NCI-H146 (cell line): ENCODE results near the gene ATP5IF1.

ENCODE experiments used
- DNase-seq: peaks from one replicate; lab custom pipeline; 2025; lab: John Stamatoyannopoulos, UW

The ATP5IF1 gene

DNA sequence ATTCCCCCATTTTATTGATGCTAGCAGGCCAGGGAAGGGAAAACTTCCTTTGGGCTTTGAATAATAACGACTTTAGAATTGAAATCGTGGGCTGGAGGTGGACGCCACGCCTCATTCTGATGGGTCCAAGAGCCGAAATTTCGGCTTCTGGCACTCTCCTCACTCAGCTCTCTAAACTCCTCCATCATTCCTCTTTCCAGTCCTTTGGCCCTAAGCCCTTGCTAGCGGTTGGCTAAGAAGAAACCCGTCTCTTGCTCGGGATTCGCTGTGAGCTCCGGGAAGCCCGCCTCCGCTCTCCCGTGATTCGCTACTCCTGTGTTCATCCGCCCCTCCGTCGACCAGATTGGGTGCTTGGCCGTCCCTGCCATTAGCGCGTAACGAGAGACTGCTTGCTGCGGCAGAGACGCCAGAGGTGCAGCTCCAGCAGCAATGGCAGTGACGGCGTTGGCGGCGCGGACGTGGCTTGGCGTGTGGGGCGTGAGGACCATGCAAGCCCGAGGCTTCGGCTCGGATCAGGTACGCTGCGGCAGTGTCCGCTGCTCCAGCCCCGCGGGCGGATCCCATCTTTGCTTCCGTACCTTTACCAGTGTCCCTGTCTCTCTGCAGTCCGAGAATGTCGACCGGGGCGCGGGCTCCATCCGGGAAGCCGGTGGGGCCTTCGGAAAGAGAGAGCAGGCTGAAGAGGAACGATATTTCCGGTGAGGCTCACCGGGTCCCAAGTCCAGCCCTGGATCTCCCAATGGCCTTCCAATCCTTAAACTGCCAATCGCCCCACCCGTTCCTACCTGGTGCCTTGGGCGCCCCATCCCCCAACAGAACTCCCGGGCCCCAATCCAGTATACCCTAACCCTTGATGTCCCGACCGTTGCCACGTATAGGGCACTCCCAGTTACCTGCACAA lies at the start of gene ATP5IF1:
Gene ATP5IF1, plus strand, starts transcription at position 370 of the 901 bp plus-strand sequence. Its CDS starts 60 bp downstream, at position 430.
- DNase-seq, result peak; percentile 96

DNA sequence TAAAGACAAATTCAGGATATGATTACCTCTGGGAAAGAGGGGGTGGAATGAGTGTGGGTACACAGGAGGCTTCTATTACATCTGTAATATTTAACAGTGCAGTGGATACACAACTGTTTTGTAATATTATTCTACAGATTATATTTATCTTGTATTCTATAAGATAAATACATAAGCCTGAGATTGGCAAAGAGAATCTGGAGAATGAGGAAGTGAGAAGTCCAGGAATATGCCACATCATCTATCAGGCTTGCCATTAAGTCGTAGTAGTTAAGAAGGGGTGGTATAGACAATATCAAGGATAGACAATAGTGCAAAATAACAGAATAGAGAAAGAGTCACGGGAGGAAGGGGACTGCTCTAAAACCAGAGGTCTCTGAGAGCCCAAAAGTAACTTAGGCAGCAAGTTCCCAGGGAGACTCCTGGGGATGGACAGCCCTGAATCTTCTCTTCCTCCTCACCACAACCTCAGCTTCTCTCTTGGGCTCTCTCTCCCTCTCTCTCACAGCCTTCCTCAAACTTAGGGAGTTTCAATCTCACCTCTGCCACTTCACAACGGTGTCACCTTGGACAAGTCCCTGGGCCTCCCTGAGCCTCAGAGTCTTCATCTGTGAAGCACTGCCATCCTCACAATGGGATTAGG lies 45.5 kb upstream of the ATP5IF1 start:
- no peak for DNase-seq

GRCh38 chr1:28190996-28191645 lies 44.8 kb upstream of the ATP5IF1 start:
- no peak for DNase-seq

DNA sequence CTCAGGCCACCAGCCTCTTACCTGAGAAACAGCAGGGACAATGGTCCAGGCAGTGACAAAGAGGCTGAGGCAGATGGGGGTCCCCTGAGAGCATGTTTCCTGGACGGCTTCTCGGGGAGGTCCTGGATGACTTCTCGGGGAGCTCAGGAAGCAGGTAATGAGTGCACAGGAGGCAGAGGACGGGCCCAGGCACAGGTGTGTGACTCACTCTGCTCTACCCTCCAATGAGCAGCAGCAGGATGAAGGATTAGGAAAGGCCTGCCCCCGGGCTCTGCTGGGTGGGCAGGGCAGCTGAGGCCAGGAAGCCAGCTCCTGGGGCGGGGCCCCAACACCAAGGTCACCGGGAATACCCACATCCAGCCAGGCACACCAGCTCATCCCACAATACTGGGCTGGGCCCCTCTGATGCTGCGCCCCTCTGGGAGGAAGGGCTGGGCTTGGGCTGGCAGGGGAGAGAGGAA lies 42.2 kb upstream of the ATP5IF1 start:
- no peak for DNase-seq

GRCh38 chr1:28194326-28195035 lies 41.4 kb upstream of the ATP5IF1 start:
- DNase-seq, result no peak

DNA sequence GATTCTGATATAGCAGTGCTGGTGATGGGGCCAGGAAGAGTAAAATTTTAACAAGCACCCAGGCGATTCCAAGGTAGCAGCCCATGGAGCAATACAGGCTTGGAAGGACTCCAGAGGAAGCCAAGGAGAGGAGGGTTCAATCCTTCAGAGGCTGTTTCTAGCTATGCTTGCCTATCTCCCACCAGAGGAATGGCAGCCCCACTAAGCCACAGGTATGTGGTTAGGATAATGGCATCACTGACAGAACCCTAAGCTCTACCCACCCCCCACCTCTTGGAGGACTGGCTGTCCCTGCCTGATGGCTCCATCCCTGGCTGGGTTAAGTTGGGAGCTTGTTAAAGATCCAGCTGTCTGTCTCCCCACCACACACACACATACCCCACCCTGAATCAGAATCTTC lies 40.1 kb upstream of the ATP5IF1 start:
- no peak for DNase-seq

GRCh38 chr1:28196330-28196729 lies 39.6 kb upstream of the ATP5IF1 start:
- DNase-seq, result peak; percentile 10

DNA sequence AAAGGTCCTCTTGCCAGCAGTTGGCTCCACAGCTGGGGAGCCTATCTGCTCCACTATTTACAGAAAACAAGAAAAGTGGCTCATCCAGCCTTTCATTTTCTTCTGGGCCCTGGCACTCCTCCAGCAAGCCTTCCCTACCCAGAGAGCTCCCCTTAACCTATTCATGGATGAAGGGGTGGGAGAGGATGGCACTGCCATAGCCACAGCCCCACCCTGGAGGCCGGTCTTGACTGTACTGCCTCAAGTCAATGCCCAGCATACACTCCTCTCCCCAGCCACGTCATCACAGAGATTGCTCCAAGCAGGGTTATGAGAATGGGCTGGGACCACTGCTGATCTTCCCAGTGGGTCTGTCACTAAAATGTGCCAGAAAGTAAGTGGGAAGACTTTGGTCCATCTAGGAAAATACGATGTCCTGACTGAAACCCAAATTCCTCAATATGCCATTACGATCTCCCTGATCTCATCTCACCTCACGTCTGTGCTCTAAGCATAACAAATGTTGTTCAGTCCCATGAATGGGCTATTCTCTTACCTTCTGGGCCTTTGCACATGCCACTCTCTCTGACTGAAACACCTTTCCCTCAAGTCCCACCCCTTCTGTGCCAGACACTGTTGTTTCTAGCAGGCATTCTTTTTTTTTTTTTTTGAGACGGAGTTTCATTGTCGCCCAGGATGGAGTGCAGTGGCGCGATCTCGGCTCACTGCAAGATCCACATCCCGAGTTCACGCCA lies 38.1 kb upstream of the ATP5IF1 start:
- DNase-seq, result no peak

- no peak for DNase-seq
Measured at GRCh38 chr1:28199328-28200233, 36.3 kb upstream of the ATP5IF1 start.

GRCh38 chr1:28200234-28200873 lies 35.6 kb upstream of the ATP5IF1 start:
- no peak for DNase-seq

- no peak for DNase-seq
Measured at GRCh38 chr1:28205243-28205642, 30.7 kb upstream of the ATP5IF1 start.

DNA sequence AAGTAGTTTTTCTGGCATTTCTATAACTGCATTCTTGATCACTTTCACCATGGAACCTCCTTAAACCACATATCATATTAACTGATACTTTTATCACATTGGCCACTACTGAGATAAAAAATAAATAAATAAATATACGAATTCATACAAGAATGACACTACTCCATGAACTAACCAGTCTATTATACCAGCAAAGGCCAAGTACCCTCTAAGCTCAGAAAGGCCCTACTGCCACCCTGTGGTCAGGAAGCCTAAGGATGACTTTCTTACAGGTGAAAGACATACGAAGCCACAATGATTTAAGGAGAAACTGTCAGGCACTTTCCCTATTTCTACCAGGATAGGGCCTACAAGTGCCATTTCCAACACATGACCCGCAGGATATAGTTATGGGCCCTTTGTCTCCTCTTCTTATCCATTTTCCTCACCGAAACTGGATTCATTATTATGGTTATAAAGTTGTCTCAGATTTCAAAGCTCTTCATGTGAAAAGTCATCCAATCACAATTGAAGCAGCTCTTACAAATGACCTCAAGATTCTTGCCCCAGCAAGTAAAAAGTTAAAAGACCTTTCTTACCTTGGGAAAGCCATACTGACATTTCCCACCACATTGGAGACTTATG lies 27.0 kb upstream of the ATP5IF1 start:
- DNase-seq, result peak; percentile 20

GRCh38 chr1:28209700-28210099 lies 26.2 kb upstream of the ATP5IF1 start:
- DNase-seq, result no peak

GRCh38 chr1:28213315-28213714 lies 22.6 kb upstream of the ATP5IF1 start:
- DNase-seq, result no peak

DNA sequence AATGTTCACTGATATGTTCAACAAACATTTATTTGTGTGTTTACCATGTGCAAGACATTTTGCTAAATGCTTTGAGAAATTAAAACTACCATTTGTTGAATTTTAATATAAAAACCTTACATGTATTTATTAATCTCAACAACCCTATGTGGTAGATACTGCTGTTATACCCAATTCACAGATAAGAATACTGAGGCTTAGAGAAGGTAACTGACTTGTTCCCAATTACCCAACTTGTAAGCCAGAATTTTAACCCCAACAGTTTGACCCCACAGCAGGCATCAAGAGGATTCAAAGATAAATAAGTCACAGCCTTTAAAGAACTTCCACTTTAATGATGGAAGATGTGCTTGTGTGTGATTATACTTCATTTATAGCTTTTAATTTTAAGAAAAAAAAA lies 6.8 kb upstream of the ATP5IF1 start:
- DNase-seq, result no peak

GRCh38 chr1:28229996-28230395 lies 5.9 kb upstream of the ATP5IF1 start:
- no peak for DNase-seq

DNA sequence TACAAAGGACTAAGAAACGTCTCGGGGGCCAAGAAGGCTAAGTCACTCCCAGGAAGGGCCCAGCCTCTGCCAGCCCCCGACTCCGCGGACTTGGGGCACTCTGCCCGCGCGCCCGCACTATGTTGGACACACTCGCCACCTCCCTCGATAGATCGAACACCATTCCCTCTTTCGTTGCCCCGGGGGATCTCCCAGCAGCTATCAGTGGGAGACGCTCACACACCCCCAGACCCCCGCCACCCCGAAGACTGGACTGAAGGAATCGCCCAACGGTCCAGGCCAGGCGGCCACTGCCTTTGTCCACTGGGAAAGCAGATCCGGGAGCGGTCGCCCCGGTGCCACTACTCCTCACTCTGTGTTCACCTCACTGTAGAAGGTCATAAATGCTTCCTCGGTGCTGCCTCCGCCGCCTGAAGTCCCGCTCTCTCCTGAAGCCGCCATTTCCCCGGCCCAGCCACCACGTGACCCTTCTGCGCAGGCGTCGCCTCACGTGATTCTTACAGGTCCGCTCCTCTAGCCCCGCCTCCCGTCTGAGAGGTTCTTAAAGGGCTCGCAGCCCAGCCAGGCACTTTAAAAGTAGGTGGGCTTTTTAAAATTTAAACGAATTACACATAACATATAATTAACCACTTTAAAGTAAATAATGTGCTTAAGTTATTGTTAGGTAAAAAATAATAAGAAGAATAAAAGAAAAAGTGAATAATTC lies 3.2 kb upstream of the ATP5IF1 start, which contains the start of gene DNAJC8:
Gene DNAJC8, minus strand, starts transcription at position 472 of the 706 bp plus-strand sequence. Its CDS starts 31 bp downstream, at position 441.
- peak; percentile 91 for DNase-seq

DNA sequence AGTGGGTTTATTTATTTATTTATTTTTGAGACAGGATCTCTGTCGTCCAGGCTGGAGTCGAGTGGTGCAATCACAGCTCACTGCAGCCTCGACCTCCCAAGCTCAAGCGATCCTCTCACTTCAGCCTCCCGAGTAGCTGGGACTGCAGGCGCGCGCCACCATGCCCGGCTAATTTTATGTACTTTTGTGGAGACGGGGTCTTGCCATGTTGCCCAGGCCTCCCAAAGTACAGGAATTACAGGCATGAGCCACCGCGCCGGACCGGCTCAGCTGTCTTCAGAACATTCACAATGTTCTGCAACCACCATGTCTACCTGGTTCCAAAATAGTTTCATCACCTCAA lies 2.7 kb upstream of the ATP5IF1 start:
- DNase-seq, result no peak
